GM12891 (cell line): ENCODE data around the gene STAM.
A peak's percentile ranks its signal among the peaks of the same experiment; 100 is the strongest.

Experiments
- DNase-seq: peaks from one replicate; pipeline ENCODE4 v3.0.0; 2011; ENCODE audit warnings: low spot score; ENCODE audit not compliant: insufficient read length
- FAIRE-seq: peaks from 2 replicates; lab custom pipeline; 2011; peaks lifted over from hg19 to GRCh38; lab: Jason Lieb, UNC
- PAX5 ChIP-seq: IDR thresholded peaks from 2 replicates; pipeline ENCODE4 v1.6.1; 2011; ENCODE audit warnings: low read length, moderate library complexity, mild to moderate bottlenecking; ENCODE audit not compliant: insufficient read depth, severe bottlenecking
- POLR2A ChIP-seq: IDR thresholded peaks from 2 replicates; pipeline ENCODE4 v1.6.1; 2011; ENCODE audit warnings: low read depth, low read length, control low read depth
- POLR2AphosphoS5 ChIP-seq: IDR thresholded peaks from 2 replicates; pipeline ENCODE4 v1.6.1; 2011; ENCODE audit warnings: low read depth, low read length, control low read depth
- POU2F2 ChIP-seq: IDR thresholded peaks from 2 replicates; pipeline ENCODE4 v1.6.1; 2011; ENCODE audit warnings: low read depth, mild to moderate bottlenecking, control low read depth, low read length, moderate library complexity
- SPI1 ChIP-seq: IDR thresholded peaks from 2 replicates; pipeline ENCODE4 v1.6.1; 2011; ENCODE audit warnings: low read depth, low read length, control low read depth
- TAF1 ChIP-seq: IDR thresholded peaks from 2 replicates; pipeline ENCODE4 v1.6.1; 2011; ENCODE audit warnings: low read depth, low read length, control low read depth

The STAM gene

GRCh38 chr10:17673471-17674061 lies 29.6 kb downstream of the STAM start:
- FAIRE-seq (no peak), DNase-seq (no peak)
- TF ChIP-seq POLR2A (no peak), PAX5 (no peak), SPI1 (no peak), POU2F2 (no peak), TAF1 (no peak), POLR2AphosphoS5 (no peak)

GRCh38 chr10:17674566-17674965 lies 30.6 kb downstream of the STAM start:
- FAIRE-seq (no peak), DNase-seq (no peak)
- TF ChIP-seq POLR2A: no peak

- FAIRE-seq: no peak
- DNase-seq: no peak
- no peak for TF ChIP-seq PAX5
- no peak for TF ChIP-seq POLR2AphosphoS5
- TF ChIP-seq POLR2A: no peak
- no peak for TF ChIP-seq TAF1
These were observed 31.7 kb downstream of the STAM start for GRCh38 chr10:17675638-17676037.

GRCh38 chr10:17676919-17677318 lies 33.0 kb downstream of the STAM start:
- DNase-seq (no peak), FAIRE-seq (no peak)
- no peak for TF ChIP-seq POLR2A
- no peak for TF ChIP-seq SPI1
- no peak for TF ChIP-seq PAX5
- TF ChIP-seq POU2F2: no peak
- TF ChIP-seq POLR2AphosphoS5: no peak
- TF ChIP-seq TAF1: no peak

- no peak for FAIRE-seq
- TF ChIP-seq TAF1 (no peak), POLR2A (no peak), POU2F2 (no peak), SPI1 (no peak), PAX5 (no peak), POLR2AphosphoS5 (no peak)
These were observed 38.4 kb downstream of the STAM start for GRCh38 chr10:17682236-17682946.

DNA sequence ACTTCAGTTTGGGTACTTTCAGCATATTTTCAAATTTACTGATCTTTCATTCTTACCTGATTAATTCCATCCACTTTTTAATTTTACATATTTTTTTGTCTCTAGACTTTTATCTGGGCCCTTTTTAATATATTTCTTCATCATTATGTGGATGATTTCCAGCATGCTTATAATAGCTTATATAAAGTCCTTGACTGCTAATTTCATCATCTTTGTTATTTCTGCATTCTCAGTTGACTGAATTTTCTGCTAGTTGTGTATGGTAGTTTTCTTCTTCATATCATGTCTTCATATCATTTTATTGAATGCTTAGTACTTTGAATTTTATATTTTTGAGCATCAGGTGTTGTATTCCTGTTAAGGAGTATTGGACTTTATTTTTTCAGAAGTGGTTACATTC lies 39.6 kb downstream of the STAM start:
- TF ChIP-seq SPI1: no peak
- TF ChIP-seq PAX5: no peak
- TF ChIP-seq TAF1: no peak
- TF ChIP-seq POLR2AphosphoS5: no peak
- TF ChIP-seq POLR2A: no peak
- no peak for TF ChIP-seq POU2F2
- DNase-seq (no peak), FAIRE-seq (no peak)

More at GRCh38 chr10:17682236-17682946, 38.4 kb downstream of the STAM start:
- no peak for DNase-seq

GRCh38 chr10:17684537-17684936 lies 40.6 kb downstream of the STAM start:
- TF ChIP-seq TAF1 (no peak), POLR2AphosphoS5 (no peak), PAX5 (no peak), SPI1 (no peak)
- DNase-seq (no peak), FAIRE-seq (peak; percentile 23)

DNA sequence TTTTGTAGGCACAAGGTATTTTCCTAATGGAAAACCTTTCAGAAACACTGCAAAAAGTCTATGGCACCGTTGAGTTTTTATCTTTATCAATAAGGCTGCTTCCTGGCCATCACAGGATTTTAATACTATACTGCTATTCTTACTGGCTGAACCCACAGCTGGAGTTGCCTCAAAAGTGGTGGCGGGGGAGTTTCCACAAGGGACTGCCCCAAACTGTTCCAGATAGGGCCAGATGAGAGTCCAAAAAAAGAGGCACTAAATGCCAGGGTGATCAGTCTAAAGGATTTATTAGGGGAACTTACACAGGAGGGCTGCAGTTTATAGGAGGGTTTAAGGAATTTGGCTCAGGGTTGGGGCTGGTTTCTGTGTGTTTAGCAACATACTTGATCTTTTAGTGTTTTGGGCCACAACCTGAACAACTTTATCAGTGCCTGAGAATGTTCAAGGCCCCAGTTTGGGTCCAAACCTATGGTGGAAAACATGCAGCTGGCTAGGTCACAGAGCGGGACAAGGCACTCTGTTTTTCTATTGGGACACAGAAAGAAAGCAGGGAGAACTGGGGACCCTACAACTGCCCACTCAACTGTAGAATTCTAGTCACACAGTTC lies 41.4 kb downstream of the STAM start:
- no peak for TF ChIP-seq POU2F2
- no peak for TF ChIP-seq TAF1
- no peak for TF ChIP-seq PAX5
- TF ChIP-seq POLR2A: no peak
- peak; percentile 56 for FAIRE-seq
- no peak for DNase-seq

DNA sequence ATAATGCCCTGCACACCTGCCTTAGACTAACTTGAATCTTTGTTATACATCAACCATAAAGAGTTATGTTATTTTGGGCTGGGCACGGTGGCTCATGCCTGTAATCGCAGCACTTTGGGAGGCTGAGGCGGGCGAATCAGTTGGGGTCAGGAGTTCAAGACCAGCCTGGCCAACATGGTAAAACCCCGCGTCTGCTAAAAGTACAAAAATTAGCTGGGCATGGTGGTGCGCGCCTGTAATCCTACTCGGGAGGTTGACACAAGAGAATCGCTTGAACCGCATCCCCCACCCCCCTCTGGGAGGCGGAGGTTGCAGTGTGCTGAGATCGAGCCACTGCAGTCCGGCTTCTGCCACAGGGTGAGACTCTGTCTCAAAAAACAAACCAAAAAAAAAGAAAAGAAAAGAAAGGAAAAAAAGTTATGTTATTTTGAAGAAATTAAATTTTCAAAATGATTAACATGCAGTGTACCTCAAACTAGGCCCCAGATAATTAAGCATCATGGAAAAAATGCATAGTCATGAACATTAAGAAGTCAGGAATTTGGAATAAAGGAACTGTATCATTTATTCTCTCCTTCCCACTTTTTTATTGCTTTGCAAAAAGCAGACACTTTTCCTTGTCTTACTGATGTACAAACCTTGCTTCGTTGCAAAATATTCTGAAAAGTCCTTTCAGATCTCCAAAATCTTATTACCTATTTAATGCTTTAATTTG lies 43.3 kb downstream of the STAM start:
- TF ChIP-seq PAX5: no peak
- no peak for TF ChIP-seq POLR2AphosphoS5
- TF ChIP-seq SPI1: no peak
- no peak for TF ChIP-seq TAF1
- TF ChIP-seq POU2F2: no peak
- TF ChIP-seq POLR2A: no peak
- no peak for FAIRE-seq
- DNase-seq: no peak
